ENCODE results near the gene ADRA2A.

ADRA2A gene

DNA sequence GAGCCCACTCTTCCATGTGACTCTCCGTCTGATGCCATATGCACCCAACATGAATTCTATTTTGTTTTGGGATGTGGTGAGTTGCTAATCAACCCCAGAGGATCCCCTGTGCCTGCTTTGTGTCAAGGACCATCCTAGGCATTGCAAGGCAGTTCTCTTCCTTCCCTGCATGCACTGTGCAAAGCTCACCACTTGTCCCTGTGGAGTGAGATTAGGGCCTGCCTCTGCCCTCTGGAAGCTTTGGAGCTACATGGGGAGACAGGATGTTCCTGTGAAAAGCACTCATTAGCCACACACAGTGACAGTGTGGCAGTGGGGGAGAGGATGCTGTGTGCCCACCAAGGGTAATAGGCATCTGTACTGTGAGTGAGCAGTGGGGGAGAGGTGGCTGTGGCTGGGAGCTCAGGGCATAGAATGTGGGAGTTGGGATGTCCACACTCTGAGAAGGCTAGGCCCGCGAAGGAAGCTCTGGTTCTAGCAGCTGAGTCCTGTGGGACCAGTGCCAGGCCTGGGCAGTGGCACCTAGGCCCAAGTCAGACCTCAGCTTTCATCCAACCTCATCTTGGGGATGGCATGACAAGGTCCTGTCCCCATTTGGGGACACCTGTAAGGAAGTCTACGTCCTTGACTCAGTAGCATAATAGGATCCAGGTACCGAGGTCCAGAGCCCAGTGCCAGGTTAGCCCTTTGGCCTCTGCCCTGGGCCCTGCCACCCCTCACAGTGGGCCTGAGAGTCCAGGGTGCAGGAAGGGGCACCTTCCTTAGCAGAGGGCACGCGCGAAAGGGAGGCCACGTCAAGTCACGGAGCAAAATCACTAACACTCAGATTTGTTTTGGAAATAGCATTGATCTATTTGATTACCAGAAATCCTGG, 6.6 kb downstream of the ADRA2A start:
- no peak for DNase-seq

DNA sequence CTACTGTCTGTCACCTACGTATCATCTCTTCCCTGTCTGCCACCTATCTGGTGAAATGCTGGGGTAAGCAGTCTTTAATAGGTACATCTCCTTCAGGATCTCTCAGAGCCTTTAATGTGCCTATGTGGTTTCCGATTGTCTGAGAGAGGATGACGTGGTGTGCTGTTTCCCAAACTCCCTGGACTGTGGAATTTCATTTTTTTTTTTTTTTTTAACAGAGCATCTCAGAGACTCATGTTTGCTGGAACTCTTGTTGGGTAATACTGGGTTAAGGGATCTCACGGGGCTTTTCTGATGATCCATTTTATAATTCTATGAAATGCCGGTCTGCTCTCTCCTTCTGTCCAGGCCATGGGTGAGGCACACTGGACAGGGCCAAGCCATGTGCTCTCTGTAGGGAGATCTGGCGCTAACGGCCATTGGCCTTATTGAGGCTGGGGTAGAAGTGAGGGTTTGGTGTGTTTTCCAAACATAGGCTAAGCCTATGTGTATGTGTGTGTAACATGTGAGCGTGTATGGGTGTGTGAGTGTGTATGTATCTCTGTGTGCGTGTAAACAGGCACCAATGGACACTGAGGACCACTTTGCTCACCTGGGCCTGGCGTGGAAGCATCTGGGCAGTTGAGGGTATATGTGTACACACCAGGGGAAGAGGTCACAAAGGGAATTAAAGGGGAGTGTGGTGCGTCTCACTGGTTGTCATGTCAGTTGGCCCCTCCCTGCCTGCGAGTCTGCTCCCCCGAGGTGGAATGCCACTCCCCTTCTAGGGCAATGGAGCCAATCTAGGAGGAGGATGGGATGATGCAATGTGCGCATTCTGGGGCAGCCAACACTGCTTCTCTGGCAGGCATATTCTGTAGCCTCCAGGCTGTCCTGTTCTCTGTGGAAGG, 7.8 kb downstream of the ADRA2A start:
- no peak for DNase-seq

DNA sequence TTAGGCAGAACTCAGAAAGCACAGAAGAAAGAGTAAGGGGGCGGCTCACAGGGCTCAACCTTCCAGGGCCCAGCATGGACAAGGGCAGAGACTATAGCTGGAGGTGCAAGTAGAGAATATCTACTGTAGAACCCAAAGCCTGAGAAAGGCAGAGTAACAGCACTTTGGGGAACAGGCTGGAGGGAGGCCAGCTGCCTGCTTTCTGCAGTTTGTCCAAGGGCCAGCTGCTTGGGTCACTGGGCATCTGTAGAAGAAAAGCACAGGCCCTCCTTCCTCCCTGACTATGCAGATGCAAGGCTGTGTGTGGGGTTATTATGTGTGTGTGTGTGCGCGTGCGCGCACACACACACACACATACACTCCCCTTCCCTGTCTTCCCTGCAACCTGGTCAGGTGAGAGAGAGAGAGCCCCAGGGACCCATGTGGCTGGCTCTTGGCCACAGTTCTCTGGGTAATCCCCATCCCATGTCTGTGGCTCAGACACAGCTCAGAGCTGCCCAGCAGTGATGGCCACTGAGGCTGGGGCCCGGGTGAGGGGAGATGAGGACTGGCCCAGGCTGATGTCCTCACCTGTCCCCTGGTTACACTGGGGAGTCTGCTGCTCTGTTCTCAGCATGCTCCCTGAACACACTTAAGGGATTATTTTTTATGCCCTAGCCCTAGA, 9.0 kb downstream of the ADRA2A start:
- no peak for DNase-seq

DNA sequence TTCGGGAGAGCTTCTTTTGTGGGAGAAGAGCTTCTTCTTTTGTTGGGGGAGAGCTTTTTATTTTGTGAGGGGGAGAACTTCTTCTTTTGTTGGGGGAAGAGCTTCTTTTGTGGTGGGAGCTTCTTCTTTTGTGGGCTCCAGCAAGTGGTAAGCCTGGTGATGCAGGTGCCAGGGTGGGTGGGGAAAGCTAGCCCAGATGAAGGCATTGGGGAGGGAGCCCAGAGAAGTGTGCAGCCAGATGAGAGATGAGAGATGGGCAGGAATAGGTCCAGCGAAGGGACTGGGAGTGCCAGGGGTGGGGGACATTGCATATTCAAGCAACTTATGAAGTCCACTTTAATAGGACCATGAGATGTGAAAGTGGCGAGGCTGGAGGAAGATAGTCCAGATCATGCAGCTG, 9.7 kb downstream of the ADRA2A start:
- DNase-seq: no peak

DNA sequence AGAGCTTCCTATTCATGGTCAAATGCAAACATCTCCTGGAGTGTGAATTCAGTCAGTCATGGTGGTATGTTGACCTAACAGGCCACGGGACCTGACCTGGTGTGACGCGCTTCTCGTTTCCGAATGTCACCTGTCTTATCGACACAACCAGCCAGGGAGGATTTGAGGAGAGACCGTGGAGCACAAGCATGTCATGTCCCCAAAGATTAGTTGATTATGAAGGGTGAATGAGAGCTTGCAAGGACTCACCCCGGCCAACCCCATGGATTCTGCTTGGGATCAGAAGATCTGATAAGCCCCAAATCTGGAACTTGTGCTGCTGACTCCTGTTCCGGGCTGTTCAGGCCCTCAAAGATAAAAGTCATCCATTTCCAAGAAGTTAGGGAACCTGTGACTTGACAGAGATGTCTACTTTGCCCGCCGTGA, 10.5 kb downstream of the ADRA2A start:
- DNase-seq: no peak

DNA sequence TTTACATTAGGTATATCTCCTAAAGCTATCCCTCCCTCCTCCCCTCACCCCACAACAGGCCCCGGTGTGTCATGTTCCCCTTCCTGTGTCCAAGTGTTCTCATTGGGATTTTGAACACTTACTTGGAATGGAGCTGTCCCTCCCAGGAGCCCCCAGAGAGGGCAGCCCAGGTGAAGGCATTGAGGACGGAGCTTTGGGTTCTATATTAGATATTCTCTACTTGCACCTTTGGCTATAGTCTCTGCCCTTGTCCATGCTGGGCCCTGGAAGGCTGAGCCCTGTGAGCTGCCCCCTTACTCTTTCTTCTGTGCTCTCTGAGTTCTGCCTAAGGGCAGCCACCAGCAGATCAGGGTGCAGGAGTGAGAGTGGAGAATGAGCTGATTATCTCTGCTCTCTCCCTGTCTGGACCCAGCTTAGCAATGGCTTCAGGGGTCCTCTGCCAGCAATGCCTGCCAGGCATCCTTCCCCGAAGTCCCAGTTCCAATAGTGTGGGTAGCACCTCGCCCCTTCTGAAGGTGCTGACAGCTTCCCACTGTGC, 11.2 kb downstream of the ADRA2A start:
- DNase-seq: no peak

DNA sequence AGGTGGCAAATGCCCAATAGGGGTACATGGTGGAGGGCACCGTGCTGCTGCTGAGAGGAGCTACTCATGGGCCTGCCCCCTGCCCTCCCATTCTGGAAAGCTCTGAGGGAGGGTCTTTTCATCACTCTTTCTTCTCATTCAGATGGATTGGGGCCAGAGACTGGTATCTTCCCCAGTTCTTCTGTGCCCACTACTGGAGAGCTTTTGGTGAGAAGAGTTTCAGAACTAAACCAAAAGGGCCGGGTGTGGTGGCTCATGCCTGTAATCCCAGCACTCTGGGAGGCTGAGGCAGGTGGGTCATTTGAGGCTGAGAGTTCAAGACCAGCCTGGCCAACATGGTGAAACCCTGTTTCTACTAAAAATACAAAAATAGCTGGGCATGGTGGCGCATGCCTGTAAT, 12.5 kb downstream of the ADRA2A start:
- no peak for DNase-seq

DNA sequence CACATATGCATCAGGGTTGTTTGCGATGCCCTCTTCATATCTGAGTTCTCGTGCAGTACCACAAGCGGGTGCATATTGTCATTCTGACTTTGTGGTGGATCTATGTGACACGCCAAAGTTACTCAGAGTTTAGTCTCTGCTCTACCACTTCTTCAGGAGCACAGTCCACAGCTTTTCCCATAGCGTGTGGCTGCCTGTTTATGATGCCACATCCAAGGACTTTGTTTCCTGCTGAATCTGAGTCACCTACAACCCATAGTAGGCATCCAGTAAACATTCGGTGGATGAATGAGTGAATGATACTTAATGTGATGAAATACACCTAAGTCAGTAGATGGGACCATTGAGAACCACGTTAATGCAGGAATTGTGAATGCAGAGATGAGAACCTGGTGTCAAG, 15.0 kb downstream of the ADRA2A start:
- DNase-seq: no peak

DNA sequence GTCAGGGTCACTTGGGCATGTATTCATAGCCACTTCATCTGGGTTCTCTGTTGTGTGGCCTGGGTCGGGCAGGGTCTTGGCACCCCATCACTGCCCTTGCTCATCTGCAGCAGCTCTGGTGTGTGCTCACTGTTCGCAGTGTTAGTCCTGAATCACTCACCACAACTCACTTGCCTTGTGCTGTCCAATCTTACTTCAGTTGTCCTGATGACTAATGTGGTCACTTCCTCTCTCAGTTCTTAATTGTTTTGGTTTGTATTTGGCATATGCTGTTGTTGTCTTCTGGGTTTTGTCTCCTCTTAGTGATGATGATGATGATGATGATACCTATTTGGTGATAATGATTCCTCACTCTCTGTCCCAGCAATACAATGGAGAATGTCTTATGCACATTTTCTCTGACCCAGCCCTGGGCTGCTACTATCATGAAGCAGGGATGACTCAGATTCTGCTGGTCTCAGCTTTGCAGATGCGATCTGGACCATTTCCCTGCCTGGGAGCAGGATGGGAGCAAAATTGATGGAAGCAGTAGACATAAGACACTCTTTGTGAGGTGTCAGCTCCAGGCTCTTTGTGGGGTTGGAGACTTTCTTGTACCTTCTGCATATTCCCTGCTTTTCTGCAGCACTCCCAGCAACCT, 17.0 kb downstream of the ADRA2A start:
- DNase-seq: no peak

DNA sequence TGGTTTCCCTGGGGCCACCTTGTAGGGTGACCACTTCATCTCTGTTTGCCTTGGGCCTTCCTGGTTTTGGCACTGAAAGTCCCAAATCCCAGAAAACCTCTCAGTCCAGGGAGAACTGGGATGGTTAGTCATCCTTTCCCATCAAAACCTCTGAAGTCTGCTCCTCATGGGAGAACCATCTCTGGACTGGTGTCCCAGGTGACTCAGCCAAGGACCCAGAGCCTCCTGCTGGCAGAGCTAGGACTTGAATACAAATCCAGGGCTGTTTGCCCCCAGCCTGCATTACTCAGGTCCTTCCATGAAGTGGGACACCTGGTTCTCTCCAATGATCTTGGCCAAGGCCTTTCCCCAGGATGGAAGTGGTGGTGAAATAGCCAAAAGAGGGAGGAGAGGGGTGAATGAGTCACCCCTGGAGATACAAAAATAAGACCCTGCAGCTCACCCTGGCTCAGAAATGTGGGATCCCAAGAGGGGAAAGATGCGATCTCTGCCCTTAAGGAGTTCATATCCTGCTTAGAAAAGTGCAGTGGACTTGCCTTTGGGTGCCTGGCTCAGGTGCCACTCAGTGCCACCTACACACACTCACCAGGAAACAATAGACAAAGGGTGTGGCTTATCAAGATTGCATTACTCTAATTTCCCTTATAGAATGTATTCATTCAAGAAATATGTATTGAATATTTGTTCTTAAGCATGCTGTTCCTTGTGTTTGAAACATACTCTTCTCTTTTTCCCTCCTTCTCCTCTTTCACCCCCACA, 22.0 kb downstream of the ADRA2A start:
- no peak for DNase-seq

DNA sequence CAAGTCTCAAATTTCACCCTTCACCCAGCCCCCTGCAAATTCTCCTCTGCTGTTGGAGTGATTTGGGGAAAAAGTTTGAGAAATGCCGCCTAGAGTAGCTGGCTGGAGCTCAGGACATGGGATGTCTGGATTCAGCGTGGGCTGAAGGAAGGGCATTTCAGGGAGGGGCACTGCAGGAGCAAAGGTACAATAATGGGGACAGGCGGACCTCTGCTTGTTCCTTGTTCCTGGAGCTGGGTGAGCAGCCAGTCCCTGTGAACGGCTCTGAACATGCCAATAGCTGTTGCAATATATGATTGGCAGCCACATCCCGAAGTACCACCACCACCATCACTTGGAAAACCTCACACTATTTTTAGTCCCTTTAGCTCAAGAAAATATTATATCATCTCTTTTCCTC, 23.4 kb downstream of the ADRA2A start:
- DNase-seq: no peak

DNA sequence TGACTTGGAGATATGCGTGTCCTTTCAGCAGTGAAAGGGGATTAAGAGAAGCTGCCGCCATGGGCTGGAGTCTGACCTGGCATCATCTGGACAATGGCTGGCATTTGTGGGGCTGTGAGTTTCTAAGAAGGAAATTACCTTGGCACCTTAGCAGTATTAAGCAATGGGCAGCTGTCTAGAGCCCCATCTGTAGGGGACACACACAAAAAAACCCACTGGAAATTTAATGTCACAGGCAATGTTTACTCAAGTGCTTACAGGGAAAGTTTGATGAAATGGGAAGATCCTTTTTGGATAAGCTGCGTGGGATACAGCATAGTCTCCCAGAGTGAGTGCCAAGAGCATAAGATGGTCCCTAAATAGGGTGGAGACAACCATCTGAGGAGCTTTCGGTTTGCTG, 25.0 kb downstream of the ADRA2A start:
- no peak for DNase-seq

DNA sequence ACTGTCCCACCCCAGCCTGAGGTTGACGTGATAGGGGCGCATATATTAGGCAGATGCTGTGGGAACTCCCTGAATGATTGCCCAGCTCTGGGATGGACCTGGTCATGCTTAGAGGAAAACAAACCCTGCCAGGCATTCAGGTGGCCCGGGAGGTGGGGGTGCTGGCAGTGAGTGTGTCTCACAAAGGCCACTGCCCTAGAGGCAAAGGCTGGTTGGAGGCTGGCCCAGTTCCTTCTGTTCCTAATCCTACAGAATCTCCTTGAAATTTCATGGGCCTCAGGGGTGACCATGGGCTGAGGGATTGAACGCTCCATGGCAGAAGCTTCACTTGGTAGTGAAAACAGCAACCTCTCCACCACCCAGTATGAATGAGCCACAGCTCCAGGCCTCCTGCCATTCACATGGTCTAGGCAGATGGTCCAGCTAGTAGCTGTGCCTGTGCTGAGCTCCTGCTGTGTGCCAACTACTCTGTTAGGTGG, 25.6 kb downstream of the ADRA2A start:
- no peak for DNase-seq

DNA sequence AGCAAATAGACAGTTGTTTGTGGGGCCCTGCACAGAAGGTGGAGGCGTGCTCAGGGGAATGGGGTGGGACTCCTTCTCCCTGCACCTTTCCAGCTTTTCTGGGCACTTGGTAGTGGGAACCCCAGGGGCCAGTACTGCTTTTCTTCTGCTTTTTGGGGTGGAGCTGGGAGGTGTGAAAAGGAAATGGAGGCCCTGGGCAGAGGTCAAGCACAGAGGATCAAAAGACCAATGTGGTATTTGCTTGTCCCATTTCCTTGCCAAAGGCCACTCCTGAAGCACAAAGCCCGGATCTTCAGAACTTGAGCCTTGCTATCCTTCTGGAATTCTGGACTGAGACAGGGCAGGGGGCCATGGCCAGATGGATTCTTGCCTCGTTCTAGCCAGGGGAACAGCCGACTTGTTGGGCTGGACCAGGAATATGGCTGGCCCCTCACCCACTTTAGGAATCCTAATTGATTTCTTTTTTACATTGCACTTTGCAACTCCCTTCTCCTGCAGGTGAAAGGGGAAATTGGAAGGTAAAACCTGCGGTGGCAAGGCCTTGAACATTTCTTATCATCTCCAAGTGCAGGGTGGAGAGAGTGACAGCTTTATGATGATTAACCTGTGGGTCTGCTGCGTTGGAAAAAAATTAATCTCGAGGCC, 26.5 kb downstream of the ADRA2A start:
- no peak for DNase-seq

DNA sequence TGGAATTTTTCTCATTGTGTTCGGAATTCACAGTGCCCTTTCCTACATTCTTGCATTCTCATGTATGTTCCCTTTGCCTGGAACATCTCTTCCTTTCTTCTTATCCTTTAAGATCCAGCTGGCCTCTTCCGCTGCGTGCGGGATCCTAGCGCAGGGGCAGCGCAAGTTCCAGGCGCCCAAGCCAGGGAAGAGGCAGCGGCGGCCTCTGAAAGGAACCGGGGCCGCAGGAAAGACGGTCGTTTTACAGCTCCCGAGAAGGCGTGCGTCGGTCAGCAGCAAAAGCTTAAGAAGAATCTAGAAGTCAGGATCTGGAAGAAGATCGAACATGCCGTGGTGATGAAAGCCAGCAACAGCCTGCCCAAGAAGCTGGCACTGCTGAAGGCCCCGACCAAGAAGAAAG, 28.0 kb downstream of the ADRA2A start:
- no peak for DNase-seq

DNA sequence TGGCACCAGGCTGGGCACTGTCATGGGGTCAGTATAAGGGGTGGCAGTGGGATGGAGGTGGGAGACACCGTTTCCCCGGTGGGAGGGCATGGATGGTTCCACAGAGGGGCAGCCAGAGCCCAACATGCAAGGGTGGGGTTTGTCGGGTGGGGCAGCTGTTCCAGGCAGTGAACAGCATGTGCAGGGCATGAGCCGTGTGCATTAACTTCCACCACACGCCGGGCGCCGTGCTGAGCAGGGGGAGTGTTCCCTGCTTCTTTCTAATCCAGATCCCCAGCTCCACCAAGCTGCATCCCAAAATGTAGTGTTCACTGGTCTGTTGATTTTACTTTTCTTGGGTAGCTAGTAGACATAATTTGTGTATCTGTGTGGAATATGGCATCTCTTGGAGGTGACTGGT, 29.3 kb downstream of the ADRA2A start:
- DNase-seq: no peak

DNA sequence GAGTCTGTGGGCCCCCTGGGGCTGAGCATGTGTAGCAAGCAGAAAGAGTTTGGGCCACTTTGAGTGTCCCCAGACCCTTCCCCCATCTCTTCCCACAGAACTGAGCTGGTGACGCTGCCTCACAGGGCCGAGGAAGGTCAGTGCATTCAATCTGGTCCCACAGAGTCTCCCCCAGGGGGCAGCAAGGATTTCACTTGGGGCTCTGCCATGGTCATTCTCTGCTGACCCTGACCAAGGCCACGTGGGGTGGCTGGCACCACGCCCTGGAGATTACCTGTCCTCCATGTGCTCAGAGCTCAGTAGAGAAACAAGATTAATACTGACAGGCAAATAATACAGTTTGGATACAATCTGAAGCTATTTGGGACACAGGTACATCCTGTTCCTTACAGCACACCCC, 30.2 kb downstream of the ADRA2A start:
- DNase-seq: no peak

DNA sequence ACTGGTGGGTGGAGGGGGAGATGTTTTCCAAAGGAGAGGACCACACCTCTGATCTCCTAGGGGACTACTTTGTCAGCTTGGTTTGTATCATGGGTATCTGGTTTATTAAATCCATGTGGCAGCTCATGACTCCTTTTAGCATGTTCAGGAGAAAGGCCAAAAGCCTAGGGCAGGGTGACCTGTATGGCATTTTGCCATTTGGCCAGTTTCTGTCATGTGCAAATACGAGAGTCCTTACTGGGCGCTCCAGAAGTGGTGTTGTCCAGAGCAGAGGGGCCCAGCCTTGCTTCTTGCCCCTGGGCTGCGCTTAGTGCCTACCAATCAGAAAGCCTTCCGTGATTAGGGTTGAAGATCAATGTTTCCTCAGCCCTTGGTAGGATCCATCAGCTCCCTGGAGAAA, 31.0 kb downstream of the ADRA2A start:
- DNase-seq: no peak

DNA sequence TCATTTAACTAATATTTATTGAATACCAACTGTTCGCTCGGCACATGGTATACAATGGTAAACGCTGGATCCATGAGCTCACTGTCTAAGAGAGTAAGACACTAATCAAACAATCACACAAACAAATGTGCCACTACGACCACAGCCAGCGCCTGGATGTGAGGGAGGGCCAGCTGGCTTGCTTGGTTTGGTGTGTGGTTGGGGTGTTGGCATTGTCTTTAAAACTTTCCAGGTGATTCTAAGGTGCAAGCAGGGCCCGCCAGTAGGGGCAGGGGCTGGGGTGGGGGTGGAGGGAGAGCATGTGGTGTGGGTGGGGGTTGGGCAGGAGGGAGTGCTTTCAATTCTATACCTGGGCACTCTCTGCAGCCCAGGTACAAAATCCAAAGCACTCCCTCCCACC, 31.6 kb downstream of the ADRA2A start:
- DNase-seq: no peak

DNA sequence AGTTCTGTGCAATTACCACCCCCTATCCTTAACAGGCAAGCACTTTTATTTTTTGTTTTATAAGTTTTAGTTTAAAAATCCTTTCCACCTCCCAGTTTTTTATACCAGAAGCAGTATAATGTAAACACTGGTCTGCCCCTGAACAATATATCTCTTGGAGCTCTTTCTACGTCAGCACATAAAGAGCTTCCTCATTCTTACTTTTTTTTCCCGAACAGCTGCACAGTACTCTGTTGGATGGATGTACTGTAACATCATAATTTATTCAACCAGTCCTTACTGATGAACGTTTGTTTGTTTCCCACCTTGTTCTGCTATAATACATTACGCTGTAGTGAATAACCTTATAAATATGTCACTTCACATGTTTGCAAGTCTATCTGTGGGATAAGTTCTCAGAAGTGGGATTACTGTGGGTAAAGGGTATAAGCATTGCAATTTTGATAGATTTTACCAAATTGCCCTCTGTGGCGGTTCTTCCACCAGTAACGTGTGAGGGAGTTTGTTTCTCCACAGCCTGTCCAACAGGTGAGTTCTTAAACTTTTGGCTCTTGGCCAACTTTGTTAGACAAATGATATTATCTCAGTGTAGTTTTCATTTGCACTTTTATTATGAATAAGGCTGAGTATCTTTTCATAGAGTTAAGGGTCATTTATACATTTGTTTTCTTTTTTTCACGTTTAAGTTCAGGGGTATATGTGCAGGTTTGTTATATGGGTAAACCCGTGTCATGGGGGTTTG, 32.8 kb downstream of the ADRA2A start:
- no peak for DNase-seq

DNA sequence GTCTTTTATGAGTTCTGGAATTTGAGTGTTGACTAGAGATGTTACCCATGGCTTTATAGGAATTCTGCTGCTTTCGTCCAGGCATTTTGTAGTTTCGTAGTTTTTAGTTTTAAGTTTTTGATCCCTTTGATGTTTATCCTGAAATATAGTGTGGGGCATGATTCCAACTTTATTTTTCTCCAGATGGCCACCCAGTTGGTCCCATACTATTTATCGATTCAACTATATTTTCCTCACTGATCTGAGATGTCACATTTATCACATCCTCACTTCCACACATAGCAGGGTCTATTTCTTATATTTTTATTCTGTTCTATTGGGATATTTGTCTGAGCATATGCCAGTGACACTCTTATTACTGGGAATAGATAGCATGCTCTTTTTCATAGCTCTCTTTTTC, 33.9 kb downstream of the ADRA2A start:
- DNase-seq: no peak

Measured in activated CD4-positive, CD25-positive, alpha-beta regulatory T cell (primary cell).